ENCODE measurements around the gene FEZF1.

The FEZF1 gene

DNA sequence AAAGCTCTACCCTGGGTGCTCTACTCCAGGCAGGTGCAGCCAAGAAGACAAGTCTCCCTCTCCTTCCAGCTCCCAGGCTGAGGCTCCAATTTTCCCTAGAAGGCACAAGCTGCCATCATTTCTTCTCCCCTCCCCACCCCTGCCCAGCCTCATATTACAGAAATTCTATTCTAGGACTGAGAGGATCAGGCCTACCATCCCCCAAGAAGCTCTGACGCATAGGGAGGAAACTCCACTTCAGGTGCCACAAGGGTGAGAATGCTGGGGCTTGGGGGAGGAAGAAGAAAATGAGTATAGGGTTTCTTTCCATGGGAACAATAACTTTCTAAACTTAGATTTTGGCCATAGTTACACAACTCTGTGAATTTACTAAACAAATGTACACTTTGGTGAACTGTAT lies 35.3 kb downstream of the FEZF1 start:
- in situ Hi-C loops (cut with HindIII; ENCODE audit: low sequenced_read_pairs), result no loop called here

DNA sequence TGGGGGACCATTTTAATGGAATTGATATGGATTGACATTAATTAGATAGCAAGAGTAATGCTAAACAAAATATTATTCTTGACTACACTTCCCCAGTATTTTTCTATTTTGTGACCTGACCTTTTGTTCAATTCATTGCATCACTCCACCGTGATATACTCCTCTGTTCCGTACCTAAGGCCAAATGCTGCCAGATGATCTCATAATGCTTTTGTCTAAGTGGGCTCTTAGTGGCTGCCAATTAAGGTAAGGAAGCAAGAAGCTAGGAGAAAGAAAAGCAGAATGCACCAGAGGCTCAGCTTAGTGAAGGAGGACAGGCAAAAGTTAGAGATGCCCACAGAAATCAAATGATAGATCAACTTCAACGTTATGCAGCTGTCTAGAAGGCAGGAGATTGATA lies 36.4 kb downstream of the FEZF1 start:
- in situ Hi-C loops (cut with HindIII; ENCODE audit: low sequenced_read_pairs), result no loop called here

DNA sequence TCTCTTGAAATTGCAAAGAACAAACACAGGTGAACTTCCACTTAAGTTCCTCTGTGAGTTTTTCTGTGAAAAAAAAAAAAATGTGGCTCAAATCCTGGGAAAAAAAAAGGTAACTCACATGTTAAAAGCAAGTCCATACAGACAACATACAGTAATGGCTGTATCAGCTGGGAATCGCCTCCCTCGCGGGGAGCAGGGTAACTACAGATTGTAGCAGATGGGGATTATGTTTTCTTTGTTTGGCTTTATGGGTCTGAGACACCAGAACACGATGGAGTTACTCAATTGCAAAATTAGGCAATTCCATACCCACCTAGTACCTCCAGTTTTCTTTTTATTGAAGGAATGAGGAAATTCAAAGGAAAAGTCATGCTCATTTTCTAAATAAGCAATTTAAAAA lies 42.3 kb downstream of the FEZF1 start:
- in situ Hi-C loops (cut with HindIII; ENCODE audit: low sequenced_read_pairs), result no loop called here

DNA sequence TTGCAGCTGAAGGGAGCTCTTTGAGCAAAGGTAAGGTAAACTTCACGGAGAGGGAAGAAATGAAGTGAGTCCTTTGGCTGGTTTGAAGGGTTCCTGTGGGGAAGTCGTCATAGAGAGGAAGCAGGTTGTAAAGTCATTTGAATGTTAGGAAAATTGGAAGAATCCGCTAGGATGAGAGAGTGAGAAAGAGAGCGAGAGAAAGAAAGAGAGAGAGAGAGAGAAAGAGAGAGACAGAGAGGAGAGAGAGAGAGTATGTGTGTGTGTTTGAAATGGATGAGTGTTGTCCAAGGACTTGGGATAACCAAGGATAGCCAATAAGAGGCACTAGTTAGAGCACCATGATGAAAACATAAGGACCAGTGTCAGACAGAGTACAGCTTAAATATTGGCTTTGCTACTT lies 43.1 kb downstream of the FEZF1 start:
- in situ Hi-C loops (cut with HindIII; ENCODE audit: low sequenced_read_pairs), result no loop called here

GRCh38 chr7:122261016-122261415 lies 43.5 kb downstream of the FEZF1 start:
- in situ Hi-C loops (cut with HindIII; ENCODE audit: low sequenced_read_pairs), result no loop called here

DNA sequence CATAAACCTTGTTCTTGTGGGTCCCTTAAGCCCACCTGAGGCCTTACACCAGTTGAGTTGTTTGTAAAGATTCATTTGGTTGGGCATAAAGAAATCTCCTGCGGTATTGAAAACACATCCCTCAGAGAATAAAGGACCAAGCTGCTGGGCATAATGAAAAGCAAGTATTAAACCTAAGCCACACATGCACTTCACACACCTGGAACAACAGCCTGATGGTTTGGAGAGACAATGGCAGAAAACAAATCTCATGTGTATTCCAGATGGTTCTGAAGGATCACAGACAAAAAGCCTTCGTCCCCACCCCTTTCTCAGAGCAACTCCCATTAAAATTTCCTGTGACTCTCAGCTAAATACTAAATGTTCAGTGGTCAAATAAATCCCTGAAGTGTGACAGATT lies 44.2 kb downstream of the FEZF1 start:
- in situ Hi-C loops (cut with HindIII; ENCODE audit: low sequenced_read_pairs), result no loop called here

DNA sequence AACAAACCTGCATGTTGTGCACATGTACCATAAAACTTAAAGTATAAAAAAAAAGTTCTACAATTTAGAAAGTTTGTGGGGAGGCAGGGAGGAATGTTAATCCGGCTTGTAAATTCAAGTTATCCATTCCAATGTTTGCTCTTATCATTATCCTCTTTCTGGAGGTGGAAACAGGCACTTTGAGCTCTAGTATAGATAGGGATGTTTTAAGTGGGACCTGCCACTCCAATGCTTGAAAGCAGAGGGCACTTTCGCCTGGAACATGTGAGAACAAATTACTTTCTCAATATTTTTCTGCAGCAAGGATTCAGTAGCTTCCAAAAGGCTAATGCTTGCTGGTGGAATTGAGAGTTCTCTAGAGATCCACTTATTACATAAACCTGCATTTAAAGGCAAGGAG lies 45.6 kb downstream of the FEZF1 start:
- in situ Hi-C loops (cut with HindIII; ENCODE audit: low sequenced_read_pairs), result no loop called here

GRCh38 chr7:122257056-122257455 lies 47.5 kb downstream of the FEZF1 start:
- in situ Hi-C loops (cut with HindIII; ENCODE audit: low sequenced_read_pairs), result no loop called here

DNA sequence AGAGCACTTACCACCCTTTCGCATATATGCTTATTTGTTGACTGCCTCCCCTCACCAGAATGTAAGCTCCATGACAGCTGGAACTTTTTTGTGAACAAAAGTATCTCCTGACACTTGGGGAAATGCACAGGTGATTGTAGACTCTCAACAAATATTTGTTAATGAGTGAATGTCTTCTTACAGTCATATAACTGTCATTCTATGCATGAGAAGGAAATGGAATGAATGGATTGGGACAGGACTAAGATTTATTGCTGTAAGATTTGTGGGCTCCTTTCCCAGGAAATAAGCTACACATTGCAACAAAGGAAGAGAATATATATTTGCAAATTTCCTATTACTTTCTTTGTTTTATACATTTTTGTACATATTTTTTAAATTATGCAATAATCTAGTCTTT lies 48.5 kb downstream of the FEZF1 start:
- in situ Hi-C loops (cut with HindIII; ENCODE audit: low sequenced_read_pairs), result no loop called here

- in situ Hi-C loops (cut with HindIII; ENCODE audit: low sequenced_read_pairs), result no loop called here
Observed at GRCh38 chr7:122255454-122255853, 49.1 kb downstream of the FEZF1 start.
